Liver (tissue), 9 donors: ENCODE results near the gene LEMD1. TPM values are rescaled to one million over a fixed set of nuclear protein-coding genes. Genes with fewer than 3 reads are reported as not detected.

Source experiments
- DNase-seq: peaks from one replicate; pipeline ENCODE4 v3.0.0-alpha.2; 2017; ENCODE audit warnings: low spot score
- H3K27ac ChIP-seq, 2 donors: one replicate each; pipeline ENCODE4 v1.7.0; 2013; ENCODE audit warnings: inconsistent platforms in 2 of 2, low read length in 2 of 2, control low read depth in 1 of 2, low read depth in 1 of 2, mild to moderate bottlenecking in 1 of 2
- H3K27me3 ChIP-seq, 4 donors: one replicate each; pipeline versions ENCODE4 v1.6.1 to v1.7.0; 2013; ENCODE audit warnings: low read length in 3 of 4, inconsistent platforms in 1 of 4, mild to moderate bottlenecking in 1 of 4, moderate library complexity in 1 of 4; ENCODE audit not compliant: control insufficient read depth in 4 of 4, insufficient read depth in 4 of 4
- H3K36me3 ChIP-seq, 4 donors: one replicate each; pipeline versions ENCODE4 v1.6.1 to v1.7.0; 2013; ENCODE audit warnings: low read length in 3 of 4, mild to moderate bottlenecking in 3 of 4, low read depth in 1 of 4, moderate library complexity in 1 of 4; ENCODE audit not compliant: control insufficient read depth in 4 of 4, insufficient read depth in 3 of 4
- H3K4me1 ChIP-seq, 4 donors: one replicate each; pipeline versions ENCODE4 v1.6.1 to v1.7.0; 2013; ENCODE audit warnings: low read length in 3 of 4, mild to moderate bottlenecking in 3 of 4, moderate library complexity in 1 of 4; ENCODE audit not compliant: control insufficient read depth in 4 of 4, insufficient read depth in 4 of 4
- H3K4me3 ChIP-seq, 3 donors: one replicate each; pipeline versions ENCODE4 v1.6.1 to v1.7.0; 2013; ENCODE audit warnings: low read length in 3 of 3, control low read depth in 1 of 3, low read depth in 1 of 3, mild to moderate bottlenecking in 1 of 3
- H3K9ac ChIP-seq, 2 donors: one replicate each; pipeline ENCODE4 v1.7.0; 2013; ENCODE audit warnings: low read length in 2 of 2, mild to moderate bottlenecking in 2 of 2, moderate library complexity in 2 of 2, control low read depth in 1 of 2, low read depth in 1 of 2
- H3K9me3 ChIP-seq, 4 donors: one replicate each; pipeline versions ENCODE4 v1.6.1 to v1.7.0; 2013; ENCODE audit warnings: low read length in 3 of 4; ENCODE audit not compliant: control insufficient read depth in 4 of 4
- EGR1 ChIP-seq, 2 donors: IDR thresholded peaks; 2 replicates each; pipeline ENCODE4 v1.6.1; 2016 to 2018; ENCODE audit warnings: antibody characterized with exemption in 2 of 2, low read depth in 2 of 2
- FOXA1 ChIP-seq: IDR thresholded peaks from 2 replicates; pipeline ENCODE4 v1.6.1; 2016; ENCODE audit warnings: antibody characterized with exemption
- FOXA2 ChIP-seq: IDR thresholded peaks from 2 replicates; pipeline ENCODE4 v1.6.1; 2016; ENCODE audit warnings: antibody characterized with exemption
- GABPA ChIP-seq, 2 donors: IDR thresholded peaks in 1 of 2; conservative IDR thresholded peaks in 1 of 2; 2 replicates each; pipeline ENCODE4 v1.6.1; 2016; ENCODE audit warnings: antibody characterized with exemption in 2 of 2, mild to moderate bottlenecking in 1 of 2, moderate library complexity in 1 of 2
- HNF4A ChIP-seq, 2 donors: conservative IDR thresholded peaks; 2 replicates each; pipeline ENCODE4 v1.6.1; 2016; ENCODE audit warnings: antibody characterized with exemption in 2 of 2, mild to moderate bottlenecking in 2 of 2
- HNF4G ChIP-seq: IDR thresholded peaks from 2 replicates; pipeline ENCODE4 v1.6.1; 2016; ENCODE audit warnings: antibody characterized with exemption
- JUND ChIP-seq, 2 donors: IDR thresholded peaks; 2 replicates each; pipeline ENCODE4 v1.6.1; 2016; ENCODE audit warnings: antibody characterized with exemption in 2 of 2
- NR2F2 ChIP-seq: IDR thresholded peaks from 2 replicates; pipeline ENCODE4 v1.6.1; 2016; ENCODE audit warnings: antibody characterized with exemption
- RAD21 ChIP-seq, 2 donors: IDR thresholded peaks; 2 replicates each; pipeline ENCODE4 v1.6.1; 2016; ENCODE audit warnings: antibody characterized with exemption in 2 of 2, mild to moderate bottlenecking in 2 of 2
- RXRA ChIP-seq, 2 donors: IDR thresholded peaks; 2 replicates each; pipeline ENCODE4 v1.6.1; 2017 to 2018; ENCODE audit warnings: antibody characterized with exemption in 2 of 2, mild to moderate bottlenecking in 1 of 2
- SP1 ChIP-seq: IDR thresholded peaks from 2 replicates; pipeline ENCODE4 v1.6.1; 2018; ENCODE audit warnings: antibody characterized with exemption, mild to moderate bottlenecking
- TAF1 ChIP-seq: conservative IDR thresholded peaks from 2 replicates; pipeline ENCODE4 v1.6.1; 2016; ENCODE audit warnings: antibody characterized with exemption, mild to moderate bottlenecking
- YY1 ChIP-seq: IDR thresholded peaks from 2 replicates; pipeline ENCODE4 v1.6.1; 2016; ENCODE audit warnings: antibody characterized with exemption, mild to moderate bottlenecking
- WGBS: extraction: QIAGEN DNeasy Blood & Tissue Kit; methylation state at CpG from one replicate; pipeline ENCODE4 v1.1.7; 2013; 5-methylcytosine and 5-hydroxymethylcytosine counted together
- polyA plus RNA-seq, 2 donors: library from polyadenylated mRNA; stranded (reverse) in 1 of 2; unstranded in 1 of 2; fragments of 200-250 nt in 1 of 2; fragments of >200 nt in 1 of 2; fragmentation: Nextera tagmentation in 1 of 2; extraction: Ambion mirVana in 1 of 2; gene quantifications; one replicate each; pipeline versions ENCODE4 v1.2.1 to v1.2.3, GENCODE V29; 2013 to 2015
- total RNA-seq, 2 donors: library from RNA; depleted of rRNA; stranded (reverse); fragments of >200 nt; gene quantifications; one replicate each; pipeline ENCODE4 v1.2.3, GENCODE V29; 2014
- TF ChIP-seq, protein P1 (sequence below): IDR thresholded peaks from 2 replicates; pipeline ENCODE4 v1.6.1; 2016; ENCODE audit warnings: antibody characterized with exemption
- TF ChIP-seq, protein P2 (sequence below): fragments of 150-350 bp; IDR thresholded peaks from 2 replicates; pipeline ENCODE4 v1.5.1; 2017; ENCODE audit warnings: improper control_type of control experiment, low read depth, low read length; ENCODE audit not compliant: missing input control
- TF ChIP-seq, protein P3 (sequence below): IDR thresholded peaks from 2 replicates; pipeline ENCODE4 v1.6.1; 2016; ENCODE audit warnings: antibody characterized with exemption
- TF ChIP-seq, protein P4 (sequence below): IDR thresholded peaks from 2 replicates; pipeline ENCODE4 v1.6.1; 2016; ENCODE audit warnings: antibody characterized with exemption
- TF ChIP-seq, protein P5 (sequence below): IDR thresholded peaks from 2 replicates; pipeline ENCODE4 v1.6.1; 2016; ENCODE audit warnings: antibody characterized with exemption, mild to moderate bottlenecking
- donor health status: healthy.
- donor health status: healthy.
- donor health status: healthy.
- donor health status: healthy.
- donor health status: healthy.

LEMD1 gene
- total and polyA plus RNA-seq, 4 donors = not detected

DNA sequence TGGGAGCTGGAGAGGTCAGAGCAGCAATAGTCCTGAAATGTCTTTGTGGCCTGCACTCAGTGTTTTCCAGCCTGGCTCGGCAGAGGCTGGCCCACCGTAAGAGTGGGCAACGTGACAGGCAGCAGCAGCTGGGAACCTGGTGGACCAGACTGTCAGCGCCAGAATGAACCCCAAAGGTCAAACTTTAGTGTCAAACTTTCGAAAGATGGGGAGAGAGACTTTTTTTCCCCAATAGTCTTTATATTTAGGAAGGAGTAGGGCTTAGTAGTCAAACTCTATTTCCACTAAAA, 23.7 kb upstream of the LEMD1 start:
- DNase-seq = no peak
- no peak overlapping the region for H3K9ac ChIP-seq
- H3K9me3 ChIP-seq = no peaks in the 10 kb centered on the region
- TF ChIP-seq TAF1 (no peak), HNF4G (no peak), NR2F2 (no peak), HNF4A (conservative IDR thresholded peaks at IDR 0.05) (no peak), GABPA (IDR thresholded peaks at IDR 0.05 in 1 of 2, conservative IDR thresholded peaks at IDR 0.05 in 1 of 2) (no peak), FOXA1 (no peak), RAD21 (IDR thresholded peaks at IDR 0.05) (no peak), YY1 (no peak), EGR1 (IDR thresholded peaks at IDR 0.05; ENCODE audit: low read depth in 2 of 2) (no peak), FOXA2 (no peak), SP1 (no peak), RXRA (IDR thresholded peaks at IDR 0.05) (no peak), JUND (IDR thresholded peaks at IDR 0.05) (no peak)
- TF ChIP-seq, protein P1, sequence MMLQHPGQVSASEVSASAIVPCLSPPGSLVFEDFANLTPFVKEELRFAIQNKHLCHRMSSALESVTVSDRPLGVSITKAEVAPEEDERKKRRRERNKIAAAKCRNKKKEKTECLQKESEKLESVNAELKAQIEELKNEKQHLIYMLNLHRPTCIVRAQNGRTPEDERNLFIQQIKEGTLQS = no peak
- TF ChIP-seq, protein P2, sequence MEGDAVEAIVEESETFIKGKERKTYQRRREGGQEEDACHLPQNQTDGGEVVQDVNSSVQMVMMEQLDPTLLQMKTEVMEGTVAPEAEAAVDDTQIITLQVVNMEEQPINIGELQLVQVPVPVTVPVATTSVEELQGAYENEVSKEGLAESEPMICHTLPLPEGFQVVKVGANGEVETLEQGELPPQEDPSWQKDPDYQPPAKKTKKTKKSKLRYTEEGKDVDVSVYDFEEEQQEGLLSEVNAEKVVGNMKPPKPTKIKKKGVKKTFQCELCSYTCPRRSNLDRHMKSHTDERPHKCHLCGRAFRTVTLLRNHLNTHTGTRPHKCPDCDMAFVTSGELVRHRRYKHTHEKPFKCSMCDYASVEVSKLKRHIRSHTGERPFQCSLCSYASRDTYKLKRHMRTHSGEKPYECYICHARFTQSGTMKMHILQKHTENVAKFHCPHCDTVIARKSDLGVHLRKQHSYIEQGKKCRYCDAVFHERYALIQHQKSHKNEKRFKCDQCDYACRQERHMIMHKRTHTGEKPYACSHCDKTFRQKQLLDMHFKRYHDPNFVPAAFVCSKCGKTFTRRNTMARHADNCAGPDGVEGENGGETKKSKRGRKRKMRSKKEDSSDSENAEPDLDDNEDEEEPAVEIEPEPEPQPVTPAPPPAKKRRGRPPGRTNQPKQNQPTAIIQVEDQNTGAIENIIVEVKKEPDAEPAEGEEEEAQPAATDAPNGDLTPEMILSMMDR = no peak
- TF ChIP-seq, protein P3, sequence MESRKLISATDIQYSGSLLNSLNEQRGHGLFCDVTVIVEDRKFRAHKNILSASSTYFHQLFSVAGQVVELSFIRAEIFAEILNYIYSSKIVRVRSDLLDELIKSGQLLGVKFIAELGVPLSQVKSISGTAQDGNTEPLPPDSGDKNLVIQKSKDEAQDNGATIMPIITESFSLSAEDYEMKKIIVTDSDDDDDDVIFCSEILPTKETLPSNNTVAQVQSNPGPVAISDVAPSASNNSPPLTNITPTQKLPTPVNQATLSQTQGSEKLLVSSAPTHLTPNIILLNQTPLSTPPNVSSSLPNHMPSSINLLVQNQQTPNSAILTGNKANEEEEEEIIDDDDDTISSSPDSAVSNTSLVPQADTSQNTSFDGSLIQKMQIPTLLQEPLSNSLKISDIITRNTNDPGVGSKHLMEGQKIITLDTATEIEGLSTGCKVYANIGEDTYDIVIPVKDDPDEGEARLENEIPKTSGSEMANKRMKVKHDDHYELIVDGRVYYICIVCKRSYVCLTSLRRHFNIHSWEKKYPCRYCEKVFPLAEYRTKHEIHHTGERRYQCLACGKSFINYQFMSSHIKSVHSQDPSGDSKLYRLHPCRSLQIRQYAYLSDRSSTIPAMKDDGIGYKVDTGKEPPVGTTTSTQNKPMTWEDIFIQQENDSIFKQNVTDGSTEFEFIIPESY = no peak
- TF ChIP-seq, protein P4, sequence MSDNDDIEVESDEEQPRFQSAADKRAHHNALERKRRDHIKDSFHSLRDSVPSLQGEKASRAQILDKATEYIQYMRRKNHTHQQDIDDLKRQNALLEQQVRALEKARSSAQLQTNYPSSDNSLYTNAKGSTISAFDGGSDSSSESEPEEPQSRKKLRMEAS = no peak
- TF ChIP-seq, protein P5, sequence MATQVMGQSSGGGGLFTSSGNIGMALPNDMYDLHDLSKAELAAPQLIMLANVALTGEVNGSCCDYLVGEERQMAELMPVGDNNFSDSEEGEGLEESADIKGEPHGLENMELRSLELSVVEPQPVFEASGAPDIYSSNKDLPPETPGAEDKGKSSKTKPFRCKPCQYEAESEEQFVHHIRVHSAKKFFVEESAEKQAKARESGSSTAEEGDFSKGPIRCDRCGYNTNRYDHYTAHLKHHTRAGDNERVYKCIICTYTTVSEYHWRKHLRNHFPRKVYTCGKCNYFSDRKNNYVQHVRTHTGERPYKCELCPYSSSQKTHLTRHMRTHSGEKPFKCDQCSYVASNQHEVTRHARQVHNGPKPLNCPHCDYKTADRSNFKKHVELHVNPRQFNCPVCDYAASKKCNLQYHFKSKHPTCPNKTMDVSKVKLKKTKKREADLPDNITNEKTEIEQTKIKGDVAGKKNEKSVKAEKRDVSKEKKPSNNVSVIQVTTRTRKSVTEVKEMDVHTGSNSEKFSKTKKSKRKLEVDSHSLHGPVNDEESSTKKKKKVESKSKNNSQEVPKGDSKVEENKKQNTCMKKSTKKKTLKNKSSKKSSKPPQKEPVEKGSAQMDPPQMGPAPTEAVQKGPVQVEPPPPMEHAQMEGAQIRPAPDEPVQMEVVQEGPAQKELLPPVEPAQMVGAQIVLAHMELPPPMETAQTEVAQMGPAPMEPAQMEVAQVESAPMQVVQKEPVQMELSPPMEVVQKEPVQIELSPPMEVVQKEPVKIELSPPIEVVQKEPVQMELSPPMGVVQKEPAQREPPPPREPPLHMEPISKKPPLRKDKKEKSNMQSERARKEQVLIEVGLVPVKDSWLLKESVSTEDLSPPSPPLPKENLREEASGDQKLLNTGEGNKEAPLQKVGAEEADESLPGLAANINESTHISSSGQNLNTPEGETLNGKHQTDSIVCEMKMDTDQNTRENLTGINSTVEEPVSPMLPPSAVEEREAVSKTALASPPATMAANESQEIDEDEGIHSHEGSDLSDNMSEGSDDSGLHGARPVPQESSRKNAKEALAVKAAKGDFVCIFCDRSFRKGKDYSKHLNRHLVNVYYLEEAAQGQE = no peak
- H3K27ac ChIP-seq = no peak overlapping the region
- WGBS = 86% methylated on average over 5 of the region's 5 CpGs
- no peak overlapping the region for H3K4me3 ChIP-seq
- peaks cover 0 to 7% (median 0%) of the 10 kb centered on the region in 4 donors for H3K4me1 ChIP-seq
- no peaks in the 10 kb centered on the region for H3K36me3 ChIP-seq
- H3K27me3 ChIP-seq = no peaks in the 10 kb centered on the region
